SK-N-SH treated with all-trans-retinoic acid at 6 μM for 48 hours (cell line): ENCODE results near the gene BCR.

Experiments
- ATAC-seq: fragments of 200-7000 bp; cut with Tn5 transposase; 3 replicates; pipeline ENCODE4 v1.9.1; 2020; ENCODE audit warnings: mild to moderate bottlenecking, moderate library complexity
- ARNTL ChIP-seq: fragments of 450-650 bp; formaldehyde crosslinking; IDR thresholded peaks from 2 replicates; pipeline ENCODE4 v1.5.0; 2020; ENCODE audit warnings: low read depth, mild to moderate bottlenecking, moderate library complexity, borderline replicate concordance
- BACH2 ChIP-seq: fragments of 250-450 bp; sonication (Bioruptor Pico); IDR thresholded peaks from 2 replicates; pipeline ENCODE4 v1.9.0; 2021; ENCODE audit warnings: mild to moderate bottlenecking, borderline replicate concordance
- CREB5 ChIP-seq: fragments of 250-450 bp; sonication (Bioruptor Pico); IDR thresholded peaks from 2 replicates; pipeline ENCODE4 v1.5.1; 2020; ENCODE audit warnings: low read depth, mild to moderate bottlenecking, moderate library complexity
- CSDC2 ChIP-seq: fragments of 250-450 bp; sonication (Bioruptor Pico); IDR thresholded peaks from 2 replicates; pipeline ENCODE4 v1.5.0; 2020; ENCODE audit warnings: mild to moderate bottlenecking, moderate library complexity
- CSRNP3 ChIP-seq: fragments of 250-450 bp; sonication (Bioruptor Pico); IDR thresholded peaks from 2 replicates; pipeline ENCODE4 v1.5.1; 2021; ENCODE audit warnings: mild to moderate bottlenecking, moderate library complexity
- ESRRG ChIP-seq: fragments of 250-450 bp; sonication (Bioruptor Pico); IDR thresholded peaks from 2 replicates; pipeline ENCODE4 v1.6.1; 2021; ENCODE audit warnings: mild to moderate bottlenecking
- GLIS3 ChIP-seq: fragments of 250-450 bp; sonication (Bioruptor Pico); IDR thresholded peaks from 2 replicates; pipeline ENCODE4 v1.5.0; 2020; ENCODE audit warnings: mild to moderate bottlenecking, moderate library complexity
- OSR1 ChIP-seq: fragments of 250-450 bp; sonication (Bioruptor Pico); IDR thresholded peaks from 2 replicates; pipeline ENCODE4 v1.8.0; 2022; ENCODE audit warnings: moderate library complexity, mild to moderate bottlenecking, inconsistent platforms
- POU6F1 ChIP-seq: fragments of 250-450 bp; sonication (Bioruptor Pico); IDR thresholded peaks from 2 replicates; pipeline ENCODE4 v1.8.0; 2021; ENCODE audit warnings: low read depth, mild to moderate bottlenecking, moderate library complexity, borderline replicate concordance
- PPARA ChIP-seq: fragments of 250-450 bp; sonication (Bioruptor Pico); IDR thresholded peaks from 2 replicates; pipeline ENCODE4 v1.5.0; 2020; ENCODE audit warnings: mild to moderate bottlenecking, borderline replicate concordance
- RARB ChIP-seq: fragments of 250-450 bp; sonication (Bioruptor Pico); IDR thresholded peaks from 2 replicates; pipeline ENCODE4 v1.8.0; 2021; ENCODE audit warnings: mild to moderate bottlenecking, moderate library complexity
- SNAI2 ChIP-seq: fragments of 250-450 bp; sonication (Bioruptor Pico); IDR thresholded peaks from 2 replicates; pipeline ENCODE4 v1.5.0; 2020; ENCODE audit warnings: mild to moderate bottlenecking, moderate library complexity
- TCF4 ChIP-seq: fragments of 250-450 bp; sonication (Bioruptor Pico); IDR thresholded peaks from 2 replicates; pipeline ENCODE4 v1.8.0; 2021; ENCODE audit warnings: mild to moderate bottlenecking, moderate library complexity, borderline replicate concordance
- TOX ChIP-seq: fragments of 250-450 bp; sonication (Bioruptor Pico); IDR thresholded peaks from 2 replicates; pipeline ENCODE4 v1.8.0; 2021; ENCODE audit warnings: mild to moderate bottlenecking, moderate library complexity, borderline replicate concordance
- ZC3H10 ChIP-seq: fragments of 250-450 bp; sonication (Bioruptor Pico); IDR thresholded peaks from 2 replicates; pipeline ENCODE4 v1.5.1; 2021; ENCODE audit warnings: mild to moderate bottlenecking, moderate library complexity
- ZFP3 ChIP-seq: fragments of 250-450 bp; sonication (Bioruptor Pico); IDR thresholded peaks from 2 replicates; pipeline ENCODE4 v1.5.0; 2020; ENCODE audit warnings: mild to moderate bottlenecking, moderate library complexity
- ZFP30 ChIP-seq: fragments of 450-650 bp; formaldehyde crosslinking; IDR thresholded peaks from 2 replicates; pipeline ENCODE4 v1.5.0; 2022; ENCODE audit warnings: mild to moderate bottlenecking, moderate library complexity
- ZNF565 ChIP-seq: fragments of 450-650 bp; formaldehyde crosslinking; conservative IDR thresholded peaks from 2 replicates; pipeline ENCODE4 v1.5.0; 2020; ENCODE audit warnings: low read depth, mild to moderate bottlenecking, moderate library complexity
- ZNF70 ChIP-seq: fragments of 450-650 bp; formaldehyde crosslinking; IDR thresholded peaks from 2 replicates; pipeline ENCODE4 v1.5.0; 2020; ENCODE audit warnings: mild to moderate bottlenecking, moderate library complexity
- ZNF8 ChIP-seq: fragments of 450-650 bp; formaldehyde crosslinking; IDR thresholded peaks from 2 replicates; pipeline ENCODE4 v1.5.0; 2020; ENCODE audit warnings: mild to moderate bottlenecking, moderate library complexity
- TF ChIP-seq, protein P1 (sequence below): fragments of 250-450 bp; sonication (Bioruptor Pico); IDR thresholded peaks from 2 replicates; pipeline ENCODE4 v1.5.0; 2020; ENCODE audit warnings: mild to moderate bottlenecking, moderate library complexity
- TF ChIP-seq, protein P2 (sequence below): fragments of 250-450 bp; sonication (Bioruptor Pico); IDR thresholded peaks from 2 replicates; pipeline ENCODE4 v1.8.0; 2020; ENCODE audit warnings: mild to moderate bottlenecking, moderate library complexity, borderline replicate concordance

Gene BCR

GRCh38 chr22:23288301-23289129 is 108.2 kb downstream of the BCR start:
- TF ChIP-seq ZNF70 (CRISPR knock-in tag) (no peak), ZC3H10 (no peak), RARB (no peak), ZFP3 (CRISPR knock-in tag) (no peak), POU6F1 (CRISPR knock-in tag) (no peak), CREB5 (CRISPR knock-in tag) (no peak), ZNF565 (CRISPR knock-in tag) (no peak), GLIS3 (CRISPR knock-in tag) (no peak), BACH2 (CRISPR knock-in tag) (no peak), PPARA (CRISPR knock-in tag) (no peak), OSR1 (CRISPR knock-in tag) (no peak), SNAI2 (CRISPR knock-in tag) (no peak), ARNTL (CRISPR knock-in tag) (no peak), ZNF8 (CRISPR knock-in tag) (no peak)
- TF ChIP-seq, protein P1, sequence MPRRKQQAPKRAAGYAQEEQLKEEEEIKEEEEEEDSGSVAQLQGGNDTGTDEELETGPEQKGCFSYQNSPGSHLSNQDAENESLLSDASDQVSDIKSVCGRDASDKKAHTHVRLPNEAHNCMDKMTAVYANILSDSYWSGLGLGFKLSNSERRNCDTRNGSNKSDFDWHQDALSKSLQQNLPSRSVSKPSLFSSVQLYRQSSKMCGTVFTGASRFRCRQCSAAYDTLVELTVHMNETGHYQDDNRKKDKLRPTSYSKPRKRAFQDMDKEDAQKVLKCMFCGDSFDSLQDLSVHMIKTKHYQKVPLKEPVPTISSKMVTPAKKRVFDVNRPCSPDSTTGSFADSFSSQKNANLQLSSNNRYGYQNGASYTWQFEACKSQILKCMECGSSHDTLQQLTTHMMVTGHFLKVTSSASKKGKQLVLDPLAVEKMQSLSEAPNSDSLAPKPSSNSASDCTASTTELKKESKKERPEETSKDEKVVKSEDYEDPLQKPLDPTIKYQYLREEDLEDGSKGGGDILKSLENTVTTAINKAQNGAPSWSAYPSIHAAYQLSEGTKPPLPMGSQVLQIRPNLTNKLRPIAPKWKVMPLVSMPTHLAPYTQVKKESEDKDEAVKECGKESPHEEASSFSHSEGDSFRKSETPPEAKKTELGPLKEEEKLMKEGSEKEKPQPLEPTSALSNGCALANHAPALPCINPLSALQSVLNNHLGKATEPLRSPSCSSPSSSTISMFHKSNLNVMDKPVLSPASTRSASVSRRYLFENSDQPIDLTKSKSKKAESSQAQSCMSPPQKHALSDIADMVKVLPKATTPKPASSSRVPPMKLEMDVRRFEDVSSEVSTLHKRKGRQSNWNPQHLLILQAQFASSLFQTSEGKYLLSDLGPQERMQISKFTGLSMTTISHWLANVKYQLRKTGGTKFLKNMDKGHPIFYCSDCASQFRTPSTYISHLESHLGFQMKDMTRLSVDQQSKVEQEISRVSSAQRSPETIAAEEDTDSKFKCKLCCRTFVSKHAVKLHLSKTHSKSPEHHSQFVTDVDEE (CRISPR knock-in tag): no peak
- no peak for ATAC-seq

GRCh38 chr22:23289130-23289503 is 108.8 kb downstream of the BCR start:
- ATAC-seq: no peak
- no peak for TF ChIP-seq RARB
- TF ChIP-seq OSR1 (CRISPR knock-in tag): no peak
- TF ChIP-seq, protein P1 (CRISPR knock-in tag): no peak
- TF ChIP-seq, protein P2, sequence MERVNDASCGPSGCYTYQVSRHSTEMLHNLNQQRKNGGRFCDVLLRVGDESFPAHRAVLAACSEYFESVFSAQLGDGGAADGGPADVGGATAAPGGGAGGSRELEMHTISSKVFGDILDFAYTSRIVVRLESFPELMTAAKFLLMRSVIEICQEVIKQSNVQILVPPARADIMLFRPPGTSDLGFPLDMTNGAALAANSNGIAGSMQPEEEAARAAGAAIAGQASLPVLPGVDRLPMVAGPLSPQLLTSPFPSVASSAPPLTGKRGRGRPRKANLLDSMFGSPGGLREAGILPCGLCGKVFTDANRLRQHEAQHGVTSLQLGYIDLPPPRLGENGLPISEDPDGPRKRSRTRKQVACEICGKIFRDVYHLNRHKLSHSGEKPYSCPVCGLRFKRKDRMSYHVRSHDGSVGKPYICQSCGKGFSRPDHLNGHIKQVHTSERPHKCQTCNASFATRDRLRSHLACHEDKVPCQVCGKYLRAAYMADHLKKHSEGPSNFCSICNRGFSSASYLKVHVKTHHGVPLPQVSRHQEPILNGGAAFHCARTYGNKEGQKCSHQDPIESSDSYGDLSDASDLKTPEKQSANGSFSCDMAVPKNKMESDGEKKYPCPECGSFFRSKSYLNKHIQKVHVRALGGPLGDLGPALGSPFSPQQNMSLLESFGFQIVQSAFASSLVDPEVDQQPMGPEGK: no peak
- TF ChIP-seq TOX: no peak
- no peak for TF ChIP-seq CSRNP3 (CRISPR knock-in tag)
- no peak for TF ChIP-seq CSDC2 (CRISPR knock-in tag)
- TF ChIP-seq ZNF565 (CRISPR knock-in tag): no peak
- TF ChIP-seq POU6F1 (CRISPR knock-in tag): no peak
- no peak for TF ChIP-seq BACH2 (CRISPR knock-in tag)
- TF ChIP-seq ZFP3 (CRISPR knock-in tag): no peak
- no peak for TF ChIP-seq GLIS3 (CRISPR knock-in tag)
- TF ChIP-seq ZC3H10: no peak
- TF ChIP-seq ESRRG (CRISPR knock-in tag): no peak
- no peak for TF ChIP-seq SNAI2 (CRISPR knock-in tag)
- TF ChIP-seq TCF4 (CRISPR knock-in tag): no peak
- no peak for TF ChIP-seq ZNF8 (CRISPR knock-in tag)
- TF ChIP-seq ZFP30 (CRISPR knock-in tag): no peak
- TF ChIP-seq PPARA (CRISPR knock-in tag): no peak
- no peak for TF ChIP-seq ZNF70 (CRISPR knock-in tag)
- TF ChIP-seq, all 23 proteins: peak for 0
